Activated CD4-positive, alpha-beta T cell treated with anti-CD3 and anti-CD28 coated beads, Interleukin-2, amount 10 ng/mL, durations not matched to agents 24 days and 14 days (primary cell): Measurements from ENCODE around the gene SLC24A5. TPM values are rescaled to one million over a fixed set of nuclear protein-coding genes. Genes with fewer than 3 reads are reported as not detected.

Experiments
- DNase-seq: peaks from one replicate; pipeline ENCODE4 v3.0.0; 2022
- H3K27ac Mint-ChIP-seq: one replicate; pipeline ENCODE4 v1.8.0; 2022; ENCODE audit warnings: mild to moderate bottlenecking, mixed read lengths
- H3K27me3 Mint-ChIP-seq: one replicate; pipeline ENCODE4 v1.8.0; 2022; ENCODE audit warnings: mixed read lengths
- H3K36me3 Mint-ChIP-seq: one replicate; pipeline ENCODE4 v1.8.0; 2022; ENCODE audit warnings: low read depth, mild to moderate bottlenecking, mixed read lengths
- H3K4me1 Mint-ChIP-seq: one replicate; pipeline ENCODE4 v1.8.0; 2021; ENCODE audit warnings: mixed read lengths
- H3K4me3 Mint-ChIP-seq: one replicate; pipeline ENCODE4 v1.8.0; 2022; ENCODE audit warnings: mild to moderate bottlenecking, moderate library complexity, mixed read lengths
- H3K9me3 Mint-ChIP-seq: one replicate; pipeline ENCODE4 v1.8.0; 2021; ENCODE audit warnings: mixed read lengths
- intact Hi-C: fragments of 100-400 bp; cut with micrococcal nuclease; formaldehyde crosslinking; loops from one replicate; pipeline ENCODE4 v1.15.1; 2023
- total RNA-seq: library from RNA; stranded (reverse); gene quantifications from 2 replicates; pipeline ENCODE4 v1.2.3, GENCODE V29; 2022

The SLC24A5 gene
- total RNA-seq, 1 donor from 2014 or later = not detected

DNA sequence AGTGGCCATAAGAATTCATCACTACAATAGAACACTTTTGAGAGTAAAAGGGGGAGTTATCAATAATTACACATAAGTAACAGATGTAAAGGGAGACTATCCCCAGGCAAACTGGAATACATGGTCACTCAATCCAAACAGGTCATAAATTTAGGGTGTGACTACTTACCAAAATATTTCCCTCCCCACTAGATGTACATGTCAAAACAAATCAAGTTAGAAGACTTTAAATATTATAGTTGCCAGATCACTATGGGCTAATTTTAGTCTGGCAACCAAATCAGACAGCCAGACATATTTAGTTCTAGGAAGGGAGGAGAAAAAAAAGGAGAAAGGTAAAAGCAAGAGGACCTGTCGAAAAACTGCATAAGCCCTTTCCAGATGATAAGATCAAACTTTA is 23.1 kb downstream of the SLC24A5 start:
- H3K9me3 Mint-ChIP-seq = no peaks in the 10 kb centered on the region
- H3K36me3 Mint-ChIP-seq = peaks cover 12% of the 10 kb centered on the region
- H3K27me3 Mint-ChIP-seq = no peaks in the 10 kb centered on the region
- intact Hi-C loops = no loop called here
- H3K27ac Mint-ChIP-seq = no peak overlapping the region
- no peak for DNase-seq
- no peak overlapping the region for H3K4me3 Mint-ChIP-seq
- peaks cover 5% of the 10 kb centered on the region for H3K4me1 Mint-ChIP-seq

DNA sequence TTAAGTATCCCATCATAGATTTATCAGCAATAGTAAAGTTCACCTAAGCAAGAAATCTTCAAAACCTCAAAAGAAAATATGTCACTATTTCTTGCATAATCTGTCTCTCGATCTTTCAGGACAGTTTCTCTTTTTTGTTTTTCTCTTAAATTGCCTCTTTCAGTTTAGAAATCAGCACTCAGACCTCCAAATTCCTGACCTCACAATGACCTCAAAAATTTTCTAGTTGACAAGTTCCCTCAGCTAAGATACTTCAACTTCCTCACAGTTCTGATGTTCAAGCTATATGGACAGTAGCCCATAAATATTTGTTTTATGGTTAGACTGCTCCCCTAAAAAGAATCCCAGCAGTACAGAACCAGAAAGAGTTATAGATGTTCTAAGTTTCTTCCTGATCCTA is 24.1 kb downstream of the SLC24A5 start:
- H3K27ac Mint-ChIP-seq = no peak overlapping the region

GRCh38 chr15:48145923-48146322 is 25.1 kb downstream of the SLC24A5 start:
- Mint-ChIP-seq H3K27me3 (no peaks in the 10 kb centered on the region), H3K9me3 (no peaks in the 10 kb centered on the region), H3K4me3 (no peak overlapping the region), H3K27ac (no peak overlapping the region), H3K36me3 (peaks cover 20% of the 10 kb centered on the region), H3K4me1 (peaks cover 5% of the 10 kb centered on the region)
- no peak for DNase-seq
- intact Hi-C loops = no loop called here

More for the DNA sequence above, 24.1 kb downstream of the SLC24A5 start:
- no peaks in the 10 kb centered on the region for H3K9me3 Mint-ChIP-seq
- DNase-seq = no peak
- peaks cover 5% of the 10 kb centered on the region for H3K4me1 Mint-ChIP-seq
- H3K36me3 Mint-ChIP-seq = peaks cover 17% of the 10 kb centered on the region
- H3K4me3 Mint-ChIP-seq = no peak overlapping the region
- intact Hi-C loops = no loop called here
- no peaks in the 10 kb centered on the region for H3K27me3 Mint-ChIP-seq

- no peaks in the 10 kb centered on the region for H3K27me3 Mint-ChIP-seq
- H3K4me3 Mint-ChIP-seq = no peak overlapping the region
- H3K27ac Mint-ChIP-seq = no peak overlapping the region
- H3K36me3 Mint-ChIP-seq = peaks cover 25% of the 10 kb centered on the region
- peaks cover 5% of the 10 kb centered on the region for H3K4me1 Mint-ChIP-seq
- DNase-seq = no peak
- intact Hi-C loops = no loop called here
- no peaks in the 10 kb centered on the region for H3K9me3 Mint-ChIP-seq
Measured at GRCh38 chr15:48147358-48147757, 26.6 kb downstream of the SLC24A5 start.

DNA sequence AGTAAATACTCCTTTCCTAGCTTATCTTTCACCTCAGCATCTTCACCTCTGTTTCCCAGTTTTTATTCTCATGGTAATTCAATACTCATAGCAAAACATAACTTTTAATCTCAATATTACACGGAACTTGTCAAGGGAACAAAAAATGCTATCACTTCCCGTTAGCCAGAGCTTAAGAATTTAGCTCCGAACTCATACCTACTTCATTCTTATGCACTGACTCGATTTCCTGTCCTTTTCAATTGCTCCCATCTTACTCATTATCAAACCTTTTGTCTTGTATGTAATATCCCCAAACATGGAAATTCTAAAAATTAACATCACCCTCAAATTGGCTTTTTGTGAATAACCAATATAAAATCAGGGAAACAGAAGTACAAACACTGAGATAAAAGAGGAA is 29.1 kb downstream of the SLC24A5 start:
- intact Hi-C loops = no loop called here
- Mint-ChIP-seq H3K9me3 (no peaks in the 10 kb centered on the region), H3K4me3 (no peak overlapping the region)

GRCh38 chr15:48153526-48153925 is 32.7 kb downstream of the SLC24A5 start:
- H3K4me3 Mint-ChIP-seq = no peak overlapping the region

More for the DNA sequence above, 29.1 kb downstream of the SLC24A5 start:
- no peak for DNase-seq
- no peak overlapping the region for H3K27ac Mint-ChIP-seq
- H3K4me1 Mint-ChIP-seq = peaks cover 2% of the 10 kb centered on the region
- peaks cover 28% of the 10 kb centered on the region for H3K36me3 Mint-ChIP-seq
- no peaks in the 10 kb centered on the region for H3K27me3 Mint-ChIP-seq

GRCh38 chr15:48168616-48169015 is 47.8 kb downstream of the SLC24A5 start:
- H3K27me3 Mint-ChIP-seq = no peaks in the 10 kb centered on the region

More at GRCh38 chr15:48153526-48153925, 32.7 kb downstream of the SLC24A5 start:
- H3K9me3 Mint-ChIP-seq = no peaks in the 10 kb centered on the region
- no peaks in the 10 kb centered on the region for H3K4me1 Mint-ChIP-seq
- no peaks in the 10 kb centered on the region for H3K27me3 Mint-ChIP-seq
- no peak overlapping the region for H3K27ac Mint-ChIP-seq
- H3K36me3 Mint-ChIP-seq = peaks cover 30% of the 10 kb centered on the region
- intact Hi-C loops = no loop called here
- no peak for DNase-seq

DNA sequence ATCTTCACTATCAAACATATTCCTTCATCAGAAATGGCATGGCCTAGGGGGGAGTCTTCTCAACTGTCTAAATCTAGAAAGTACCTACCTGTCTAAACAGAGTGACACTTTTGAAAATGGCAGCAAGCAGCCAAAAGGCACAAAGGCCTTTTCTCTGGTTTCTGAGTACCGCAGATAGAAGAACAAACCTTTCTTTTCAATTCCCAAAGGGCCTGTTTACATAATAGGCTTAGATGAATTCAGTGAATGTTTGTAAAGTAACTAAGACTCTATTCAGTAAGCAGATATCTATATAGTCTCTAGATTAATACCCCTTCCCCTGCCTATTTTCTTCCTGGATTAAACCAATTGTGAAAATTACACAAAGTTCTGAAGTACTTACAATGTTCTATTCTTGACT is 50.2 kb downstream of the SLC24A5 start:
- Mint-ChIP-seq H3K36me3 (peaks cover 37% of the 10 kb centered on the region), H3K27me3 (no peaks in the 10 kb centered on the region), H3K4me3 (no peak overlapping the region), H3K9me3 (peaks cover 14% of the 10 kb centered on the region), H3K4me1 (peaks cover 11% of the 10 kb centered on the region), H3K27ac (no peak overlapping the region)
- DNase-seq = no peak
- intact Hi-C loops = no loop called here

More at GRCh38 chr15:48168616-48169015, 47.8 kb downstream of the SLC24A5 start:
- Mint-ChIP-seq H3K9me3 (peaks cover 6% of the 10 kb centered on the region), H3K36me3 (peaks cover 30% of the 10 kb centered on the region), H3K4me1 (peaks cover 3% of the 10 kb centered on the region), H3K27ac (no peak overlapping the region), H3K4me3 (no peak overlapping the region)
- intact Hi-C loops = no loop called here
- no peak for DNase-seq

GRCh38 chr15:48175126-48175525 is 54.3 kb downstream of the SLC24A5 start:
- Mint-ChIP-seq H3K27me3 (peaks cover 9% of the 10 kb centered on the region), H3K4me1 (peaks cover 19% of the 10 kb centered on the region), H3K4me3 (no peak overlapping the region), H3K36me3 (peaks cover 20% of the 10 kb centered on the region), H3K9me3 (peaks cover 14% of the 10 kb centered on the region), H3K27ac (no peak overlapping the region)
- DNase-seq = no peak
- intact Hi-C loops = loop anchor here (5.0 kb wide), 1 partner anchor 157 kb away; the partner anchor contains the start of gene DUT

GRCh38 chr15:48176112-48176511 is 55.3 kb downstream of the SLC24A5 start:
- peaks cover 14% of the 10 kb centered on the region for H3K27me3 Mint-ChIP-seq
- no peak overlapping the region for H3K4me3 Mint-ChIP-seq
- DNase-seq = no peak
- H3K36me3 Mint-ChIP-seq = peaks cover 17% of the 10 kb centered on the region
- peaks cover 19% of the 10 kb centered on the region for H3K4me1 Mint-ChIP-seq
- H3K27ac Mint-ChIP-seq = no peak overlapping the region
- intact Hi-C loops = loop anchor here (5.0 kb wide), 1 partner anchor 156 kb away; the partner anchor contains the start of gene DUT
- peaks cover 14% of the 10 kb centered on the region for H3K9me3 Mint-ChIP-seq

GRCh38 chr15:48176957-48177356 is 56.2 kb downstream of the SLC24A5 start:
- intact Hi-C loops = loop anchor here (5.0 kb wide), 1 partner anchor 155 kb away; the partner anchor contains the start of gene DUT
- Mint-ChIP-seq H3K27ac (peak overlapping the region; percentile 92), H3K4me3 (peak overlapping the region; percentile 87), H3K36me3 (peaks cover 16% of the 10 kb centered on the region), H3K4me1 (peaks cover 19% of the 10 kb centered on the region), H3K9me3 (peaks cover 14% of the 10 kb centered on the region), H3K27me3 (peaks cover 17% of the 10 kb centered on the region)
- no peak for DNase-seq

DNA sequence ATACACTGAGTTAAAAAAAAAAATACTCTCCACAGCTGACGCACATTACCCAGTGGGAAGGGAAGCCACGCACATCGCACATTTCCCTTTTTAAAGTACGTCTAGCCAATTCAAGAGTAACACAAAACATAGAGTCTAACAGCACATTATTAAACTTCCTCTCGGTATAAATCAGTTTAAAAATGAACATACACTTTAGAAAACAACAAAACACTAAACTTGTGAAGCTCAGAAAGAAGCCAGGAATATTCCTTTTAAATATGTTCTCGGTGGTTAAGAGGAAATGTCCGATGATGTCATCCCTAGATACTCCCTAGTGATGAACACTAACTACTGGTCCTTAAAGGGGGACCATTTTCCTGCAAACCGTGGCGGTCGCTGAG is 56.6 kb downstream of the SLC24A5 start:
- H3K27me3 Mint-ChIP-seq = peaks cover 20% of the 10 kb centered on the region
- peak; percentile 59 for DNase-seq
- intact Hi-C loops = loop anchor here (5.0 kb wide), 1 partner anchor 155 kb away; the partner anchor contains the start of gene DUT
- H3K9me3 Mint-ChIP-seq = peaks cover 14% of the 10 kb centered on the region
- peaks cover 16% of the 10 kb centered on the region for H3K36me3 Mint-ChIP-seq
- H3K4me1 Mint-ChIP-seq = peaks cover 19% of the 10 kb centered on the region
- peak overlapping the region; percentile 92 for H3K27ac Mint-ChIP-seq
- H3K4me3 Mint-ChIP-seq = peak overlapping the region; percentile 87

GRCh38 chr15:48177766-48178647 is 57.2 kb downstream of the SLC24A5 start, which contains the start of gene MYEF2:
Gene MYEF2, minus strand, starts transcription at chr15:48178295. Its CDS starts 58 bp downstream, at chr15:48178237.
- Mint-ChIP-seq H3K4me3 (peak within 1 kb of the TSS; percentile 87), H3K9me3 (peaks cover 14% of the 10 kb centered on the region), H3K27me3 (peaks cover 23% of the 10 kb centered on the region), H3K4me1 (peaks cover 19% of the 10 kb centered on the region), H3K36me3 (peaks cover 16% of the 10 kb centered on the region), H3K27ac (peak within 1 kb of the TSS; percentile 92)
- intact Hi-C loops = loop anchor here (5.0 kb wide), 1 partner anchor 154 kb away; the partner anchor contains the start of gene DUT
- DNase-seq = peak; percentile 92

GRCh38 chr15:48178648-48178931 is 57.8 kb downstream of the SLC24A5 start:
- peaks cover 11% of the 10 kb centered on the region for H3K36me3 Mint-ChIP-seq
- intact Hi-C loops = loop anchor here (5.0 kb wide), 1 partner anchor 154 kb away; the partner anchor contains the start of gene DUT
- no peak overlapping the region for H3K27ac Mint-ChIP-seq
- peaks cover 9% of the 10 kb centered on the region for H3K9me3 Mint-ChIP-seq
- H3K4me1 Mint-ChIP-seq = peaks cover 19% of the 10 kb centered on the region
- H3K4me3 Mint-ChIP-seq = peak overlapping the region; percentile 87
- no peak for DNase-seq
- peaks cover 25% of the 10 kb centered on the region for H3K27me3 Mint-ChIP-seq
